Tongue (tissue), 2 donors: ENCODE data around the gene DTNA. TPM values are rescaled to one million over a fixed set of nuclear protein-coding genes. Genes with fewer than 3 reads are reported as not detected.

ENCODE experiments used
- DNase-seq: peaks from one replicate; pipeline ENCODE4 v3.0.0-alpha.2; 2015
- total RNA-seq: library from RNA; depleted of rRNA; stranded (reverse); fragments of >200 nt; gene quantifications from one replicate; pipeline ENCODE4 v1.2.3, GENCODE V29; 2014

The DTNA gene
- total RNA-seq, 1 donor from 2014 or later, result 105 TPM

DNA sequence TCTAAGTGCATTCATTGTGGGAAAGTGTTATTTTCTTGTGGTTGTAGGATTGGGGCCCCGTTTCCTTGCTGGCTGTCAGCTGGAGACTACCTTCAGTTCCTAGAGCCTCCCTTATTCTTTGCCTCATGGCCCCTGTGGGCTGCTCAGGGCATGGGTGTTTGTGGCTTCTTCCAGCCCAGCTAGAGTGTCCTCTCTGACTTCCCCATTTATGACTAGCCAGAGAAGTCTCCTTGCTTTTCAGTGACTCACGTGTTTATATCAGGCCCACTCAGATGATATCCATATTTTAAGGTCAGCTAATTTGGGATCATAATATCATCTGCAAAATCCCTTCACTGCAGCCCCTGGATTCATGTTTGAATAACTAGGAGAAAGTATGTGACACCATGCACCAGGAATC, 62.8 kb downstream of the DTNA start:
- peak; percentile 15 for DNase-seq

DNA sequence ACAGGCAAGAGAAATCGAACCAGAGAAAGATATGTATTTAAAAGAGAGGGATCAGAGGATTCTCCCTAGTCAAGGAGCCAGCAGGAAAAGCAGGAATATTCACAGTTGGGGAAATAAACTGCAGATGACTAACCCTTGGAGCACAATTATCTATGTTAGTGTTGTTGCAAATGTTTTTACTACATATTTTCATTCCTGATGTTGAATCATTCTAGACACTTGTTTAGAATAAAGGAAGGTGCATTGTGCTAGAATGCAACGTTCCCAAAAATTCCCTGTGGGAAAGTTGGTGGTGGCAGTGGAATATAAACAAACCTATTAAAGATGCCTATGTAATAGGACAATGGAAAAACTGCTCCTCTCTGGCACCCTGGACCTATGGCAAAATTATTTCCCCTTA, 63.3 kb downstream of the DTNA start:
- DNase-seq, result no peak

DNA sequence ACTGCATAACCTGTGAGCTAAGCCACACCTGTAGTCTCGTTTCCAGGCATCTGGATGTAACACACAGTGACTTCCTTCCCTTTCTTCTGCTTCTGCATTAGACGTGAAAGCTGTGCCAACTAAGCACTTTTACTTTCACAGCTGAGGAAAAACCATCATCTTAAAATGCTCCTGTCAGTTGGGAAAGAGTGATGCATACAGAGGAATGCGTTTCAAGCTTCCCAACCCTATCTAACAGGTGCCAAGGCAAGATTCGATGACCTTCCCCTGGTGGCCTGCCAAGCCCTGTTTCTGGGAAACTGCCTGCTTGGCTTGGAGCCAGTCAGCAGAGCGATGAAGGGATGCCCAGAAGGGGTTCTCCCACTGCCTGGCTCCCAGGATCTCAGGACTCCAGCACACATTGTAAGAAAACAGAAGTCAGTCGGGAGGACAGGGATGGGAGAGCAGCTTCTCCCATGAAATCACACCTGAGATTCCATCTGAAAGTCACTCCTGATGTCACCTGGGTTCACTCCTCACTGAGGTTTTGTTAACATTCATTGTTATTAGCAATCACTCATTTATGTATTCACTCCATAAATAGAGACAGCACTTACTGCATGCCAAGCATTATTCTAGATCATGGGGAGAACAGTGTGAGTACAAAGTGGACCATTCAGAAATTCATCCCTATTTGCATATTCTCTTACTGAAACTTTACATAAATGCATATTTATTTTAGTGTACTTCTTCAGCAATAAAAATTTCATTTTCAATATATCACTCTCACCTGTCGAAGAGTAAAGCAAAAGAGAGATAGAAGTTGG, 64.1 kb downstream of the DTNA start:
- DNase-seq, result peak; percentile 83

DNA sequence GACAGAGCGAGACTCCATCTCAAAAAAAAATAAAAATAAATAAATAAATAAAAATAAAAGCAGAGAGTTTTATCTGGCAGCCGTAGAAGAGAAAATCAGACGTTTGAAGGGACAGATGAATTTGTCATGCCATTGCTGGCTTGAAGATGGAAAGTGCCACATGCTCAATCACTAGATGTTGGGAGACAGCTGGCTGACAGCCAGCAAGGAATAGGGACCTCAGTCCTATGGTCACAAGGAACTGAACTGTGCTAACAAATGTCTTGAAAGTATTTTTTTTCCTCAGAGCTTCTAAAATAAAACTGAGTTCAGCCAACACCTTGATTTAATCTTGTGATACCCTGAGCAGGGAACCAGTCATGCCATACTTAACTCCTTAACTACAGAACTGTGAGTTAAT, 65.4 kb downstream of the DTNA start:
- peak; percentile 35 for DNase-seq

DNA sequence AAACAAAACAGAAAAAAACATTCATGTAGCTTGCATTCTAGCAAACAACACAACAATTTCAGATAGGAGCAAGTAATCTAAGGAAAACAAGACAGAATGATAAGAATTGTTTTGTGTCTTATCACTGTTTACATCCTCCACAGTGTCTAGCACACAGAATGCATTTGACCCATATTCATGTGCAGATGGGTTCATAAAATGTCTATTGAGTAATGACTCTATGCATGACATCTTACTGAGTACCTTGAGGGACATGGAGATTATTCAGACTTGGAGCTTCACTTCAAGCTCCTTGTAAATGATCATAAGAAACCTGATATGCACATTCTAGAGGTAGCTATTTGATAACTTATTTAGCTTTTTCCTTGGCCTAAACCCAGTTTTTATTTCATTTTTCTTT, 69.0 kb downstream of the DTNA start:
- DNase-seq, result no peak

DNA sequence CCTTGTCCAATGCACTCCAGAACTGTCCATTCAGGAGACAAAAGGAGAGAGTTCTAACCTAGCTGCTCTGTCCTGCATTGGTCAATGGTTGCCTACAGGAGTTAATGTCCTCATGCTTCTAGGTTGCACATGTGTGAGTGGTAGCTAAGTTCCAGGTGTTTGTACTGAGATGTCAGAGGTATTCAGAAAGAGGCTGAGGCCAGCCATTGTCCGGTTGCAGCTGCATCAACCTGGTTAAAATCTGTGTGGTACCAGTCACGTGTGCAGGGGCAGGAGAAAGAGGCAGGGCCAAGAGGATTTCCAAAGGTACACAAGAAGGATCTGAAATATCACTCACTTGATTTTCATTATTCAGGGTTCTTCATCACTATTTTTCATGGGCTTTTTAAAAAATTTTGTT, 70.8 kb downstream of the DTNA start:
- no peak for DNase-seq

DNA sequence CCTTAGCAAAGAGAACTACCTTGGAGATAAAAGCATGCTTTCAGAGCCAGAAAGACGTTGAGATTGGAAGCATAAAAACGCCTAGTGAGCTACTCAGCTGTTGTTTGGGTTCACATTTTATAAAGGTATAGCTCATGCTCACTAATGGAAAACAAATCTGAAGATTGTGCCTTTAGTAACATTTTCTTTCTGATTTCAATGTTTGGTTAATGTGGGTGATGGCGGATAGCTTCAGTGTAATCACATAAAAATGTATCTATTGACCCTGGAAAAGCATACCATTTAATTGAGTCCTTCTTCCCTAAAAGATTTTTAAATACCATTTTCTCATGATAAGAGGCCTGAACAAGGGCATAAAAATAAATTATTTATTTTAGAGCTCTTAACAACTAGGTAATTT, 73.4 kb downstream of the DTNA start:
- DNase-seq, result no peak

DNA sequence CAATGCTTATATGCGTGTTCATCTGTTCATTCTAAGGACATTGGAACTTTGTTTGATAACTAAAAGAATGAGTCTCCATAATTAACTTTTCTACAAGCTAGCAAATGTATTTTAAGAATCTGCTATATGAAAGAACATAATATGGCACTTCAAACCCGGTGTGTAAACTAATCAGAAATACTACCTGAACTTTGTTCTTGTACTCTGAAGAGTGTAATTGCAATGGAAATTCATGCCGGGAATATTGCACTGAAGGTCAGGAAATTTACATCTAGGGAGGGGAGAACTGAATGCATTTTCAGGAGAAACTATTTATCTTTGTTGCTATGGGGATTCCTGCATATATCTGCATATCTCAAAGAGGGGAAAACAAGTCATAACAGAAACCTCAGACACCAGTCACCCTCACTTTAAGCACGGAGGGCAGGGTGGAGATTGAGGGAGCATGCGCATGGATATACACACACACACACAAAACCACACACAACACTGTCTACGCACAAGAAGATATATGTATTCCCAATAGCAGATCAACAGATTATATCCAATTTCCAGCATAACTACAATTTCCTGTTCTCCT, 76.2 kb downstream of the DTNA start:
- DNase-seq, result no peak

DNA sequence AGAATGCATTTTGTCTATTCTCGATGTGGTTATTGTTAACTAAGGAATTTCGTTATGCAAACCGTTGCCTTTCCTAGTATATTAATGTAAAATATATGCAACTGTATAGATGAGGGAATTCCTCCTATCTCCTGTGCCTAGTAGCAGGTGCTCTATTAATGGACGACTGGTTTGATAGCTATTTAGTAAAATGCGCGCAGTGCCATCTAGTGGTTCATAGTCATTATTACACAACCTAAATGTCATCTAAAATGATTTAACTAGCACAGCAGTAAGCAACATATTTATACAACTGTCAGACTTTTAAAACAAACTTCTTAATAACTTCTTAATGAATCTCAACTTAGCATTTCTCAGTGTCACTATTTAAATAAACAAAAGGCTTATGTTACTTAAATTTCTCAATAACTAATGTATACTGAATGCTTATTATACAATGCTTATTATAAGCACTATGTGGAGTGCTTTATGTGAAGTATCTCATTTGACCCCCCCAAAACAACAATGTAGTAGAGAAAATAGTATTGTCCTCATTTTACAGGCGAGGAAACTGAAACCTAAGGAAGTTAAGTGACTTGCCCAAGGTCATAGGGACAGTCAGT, 77.9 kb downstream of the DTNA start:
- DNase-seq, result peak; percentile 85

DNA sequence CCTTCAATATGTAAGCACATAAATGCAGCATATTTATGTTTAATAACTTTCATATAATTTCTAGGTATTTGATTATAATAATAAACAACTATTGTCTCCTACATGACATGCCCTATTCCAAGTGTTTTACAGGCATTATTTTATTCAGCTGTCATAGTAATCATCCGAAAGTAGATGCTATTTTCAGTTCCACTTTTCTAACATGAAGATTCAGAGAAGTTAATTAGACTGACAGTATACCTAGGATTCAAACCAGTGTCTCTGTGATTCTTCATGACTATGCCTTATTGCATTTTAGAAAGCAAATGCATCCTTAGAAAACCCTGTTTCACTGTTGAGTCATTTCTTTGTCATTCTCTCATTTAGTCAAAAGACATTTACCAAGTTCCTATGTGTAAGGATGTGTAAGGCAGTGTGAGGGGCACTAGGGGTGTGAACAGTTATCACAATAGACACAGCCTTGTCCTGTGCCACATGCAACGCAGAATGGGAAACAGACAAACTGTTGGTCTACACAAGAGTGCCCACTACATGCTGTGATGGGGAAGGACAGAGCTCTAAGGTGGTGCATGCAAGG, 79.8 kb downstream of the DTNA start:
- no peak for DNase-seq

DNA sequence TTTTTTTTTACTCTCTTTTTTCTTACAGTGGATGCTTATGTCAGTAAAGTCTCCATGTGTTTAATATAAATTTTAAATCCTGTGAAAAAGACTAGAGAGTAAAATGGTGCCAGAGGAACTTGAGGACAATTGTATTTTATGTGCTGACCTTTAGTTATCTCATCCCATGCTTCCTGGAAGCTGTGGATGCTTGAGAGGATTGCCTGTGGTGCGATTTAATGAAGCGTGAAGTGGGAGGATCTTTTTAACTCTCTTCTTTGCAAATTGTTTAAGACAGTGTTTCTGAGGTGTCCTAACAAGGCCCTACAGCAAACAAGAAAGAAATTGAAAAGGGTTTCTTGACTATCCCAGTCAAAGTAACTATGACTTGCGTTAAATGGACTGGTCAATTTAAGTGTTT, 84.2 kb downstream of the DTNA start:
- no peak for DNase-seq

DNA sequence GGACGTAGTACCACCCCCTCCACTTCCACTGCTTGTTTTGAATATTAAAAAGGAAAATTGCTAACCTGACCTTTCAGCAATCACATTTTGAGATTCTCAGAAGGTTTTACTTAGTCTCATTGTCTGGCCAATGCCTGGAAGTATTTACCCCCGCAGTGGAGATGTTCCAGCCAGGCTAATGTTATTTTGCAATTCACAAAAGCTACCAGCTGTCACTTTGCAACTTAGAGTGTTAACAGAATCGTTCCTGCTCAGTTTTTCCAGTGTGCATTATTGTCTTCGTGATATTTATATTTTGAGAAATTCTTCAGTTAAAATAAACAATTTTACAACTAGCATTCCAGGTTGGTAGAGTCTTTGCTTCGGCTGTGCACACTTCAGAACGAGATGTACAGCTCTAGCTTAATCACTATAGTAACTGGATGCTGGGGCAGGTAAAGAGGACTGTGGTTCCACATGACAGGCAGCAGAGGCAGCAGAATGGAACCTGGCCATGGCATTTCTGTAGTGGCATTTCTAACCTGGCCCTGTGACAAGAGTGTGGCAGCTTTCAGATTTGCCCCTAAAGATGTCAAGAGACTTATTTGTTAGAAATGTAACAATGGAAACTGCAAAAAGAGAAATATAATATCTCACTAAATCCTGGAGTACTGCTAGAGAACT, 85.1 kb downstream of the DTNA start:
- peak; percentile 52 for DNase-seq

DNA sequence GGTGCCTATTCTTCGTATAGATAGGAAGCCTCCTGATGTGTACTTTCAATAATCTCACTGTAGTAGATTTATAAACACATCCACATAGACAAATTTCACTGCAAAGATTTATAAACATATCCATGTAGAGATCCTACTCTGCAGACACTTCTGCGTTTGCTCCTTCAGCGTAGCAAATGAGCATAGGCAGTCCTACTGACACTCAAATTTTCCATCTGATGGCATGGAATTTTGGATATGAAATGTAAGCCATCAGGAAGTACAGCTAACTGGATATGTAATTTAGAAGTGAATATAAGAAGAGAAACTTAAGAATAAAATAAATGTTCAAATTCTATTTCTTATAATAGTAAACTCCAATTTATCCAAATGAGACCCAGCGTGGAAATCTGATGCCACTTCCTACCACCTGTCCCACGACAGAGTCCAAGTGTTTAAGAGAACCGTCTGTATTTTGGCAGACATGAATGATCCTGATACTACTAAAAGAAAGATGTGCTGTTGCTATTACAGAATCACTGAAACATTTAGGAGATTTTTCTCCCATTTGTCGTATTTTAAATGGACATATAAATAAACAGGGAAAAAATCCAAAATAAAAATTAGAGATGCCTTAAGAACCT, 86.0 kb downstream of the DTNA start:
- peak; percentile 70 for DNase-seq

DNA sequence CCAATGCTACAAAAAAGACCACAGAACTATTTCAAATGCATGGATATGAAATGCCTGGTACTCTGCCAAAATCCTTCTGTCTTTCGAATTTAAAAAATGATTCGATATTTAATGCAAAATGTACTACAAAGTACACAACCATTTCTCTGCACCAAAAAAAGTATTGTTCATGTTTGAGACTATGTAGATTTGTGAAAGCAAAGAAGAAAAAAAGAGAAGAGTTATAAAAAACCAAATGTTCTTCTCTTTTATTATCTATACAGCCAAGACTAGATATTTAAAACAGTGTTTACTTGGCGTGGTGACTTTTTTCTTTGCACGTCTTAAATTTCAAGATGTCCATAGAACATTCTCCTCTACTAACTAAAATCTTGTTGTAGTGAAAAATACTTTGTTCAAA, 89.2 kb downstream of the DTNA start:
- DNase-seq, result no peak

DNA sequence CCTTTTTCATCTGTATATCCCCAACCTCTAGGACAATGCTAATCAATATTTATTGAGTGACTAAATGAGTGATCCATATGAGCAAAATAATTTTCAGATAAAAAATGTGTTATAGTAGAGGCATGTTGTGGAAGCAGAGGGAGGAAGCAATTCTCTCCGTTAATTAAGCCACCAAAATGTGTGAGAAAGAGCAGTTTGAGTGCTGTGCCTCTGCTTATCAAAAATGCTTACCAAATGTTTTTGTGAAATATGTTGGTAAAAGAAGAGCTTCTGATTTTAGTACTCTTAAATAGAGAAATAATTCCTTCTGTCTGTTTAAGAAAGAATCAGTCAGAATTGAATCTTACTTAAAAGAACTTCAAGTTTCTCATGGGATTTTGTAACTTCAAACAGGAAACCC, 90.3 kb downstream of the DTNA start:
- DNase-seq, result no peak

DNA sequence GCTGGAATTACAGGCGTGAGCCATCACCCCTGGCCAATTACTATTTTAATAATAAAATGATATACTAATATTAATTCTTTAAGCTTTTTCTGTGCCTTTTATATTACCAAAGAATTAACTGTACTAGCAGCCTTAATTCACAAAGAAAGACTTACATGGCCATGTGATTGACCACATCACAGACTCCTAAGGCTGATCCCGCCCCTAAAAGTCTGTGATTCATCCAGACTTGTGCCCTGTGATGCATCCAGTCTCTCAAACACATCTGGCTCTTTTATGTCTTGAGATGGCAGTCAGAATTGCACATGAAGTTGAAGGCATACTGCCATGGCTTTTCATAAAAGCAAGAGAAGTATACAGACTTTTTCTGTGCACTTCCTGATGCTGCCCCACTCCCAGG, 91.7 kb downstream of the DTNA start:
- no peak for DNase-seq

DNA sequence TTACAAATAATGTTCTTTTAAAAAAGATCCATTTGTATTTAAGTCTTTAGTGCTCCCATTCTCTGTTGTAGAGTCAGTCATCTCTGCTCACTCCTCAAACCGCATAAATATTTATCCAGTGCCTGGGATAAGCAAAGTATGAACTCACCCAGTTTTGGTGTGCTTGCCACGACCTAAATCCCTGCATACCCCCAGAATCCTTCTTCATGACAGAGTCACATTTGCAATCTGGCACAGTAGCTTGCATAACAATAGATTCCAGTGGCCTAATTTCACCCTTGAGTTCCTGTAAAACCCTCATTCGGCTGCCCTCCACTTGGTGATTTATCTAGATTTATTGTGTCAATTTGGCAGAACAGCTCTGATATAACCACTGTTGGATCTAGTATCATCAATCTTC, 92.9 kb downstream of the DTNA start:
- DNase-seq, result no peak

DNA sequence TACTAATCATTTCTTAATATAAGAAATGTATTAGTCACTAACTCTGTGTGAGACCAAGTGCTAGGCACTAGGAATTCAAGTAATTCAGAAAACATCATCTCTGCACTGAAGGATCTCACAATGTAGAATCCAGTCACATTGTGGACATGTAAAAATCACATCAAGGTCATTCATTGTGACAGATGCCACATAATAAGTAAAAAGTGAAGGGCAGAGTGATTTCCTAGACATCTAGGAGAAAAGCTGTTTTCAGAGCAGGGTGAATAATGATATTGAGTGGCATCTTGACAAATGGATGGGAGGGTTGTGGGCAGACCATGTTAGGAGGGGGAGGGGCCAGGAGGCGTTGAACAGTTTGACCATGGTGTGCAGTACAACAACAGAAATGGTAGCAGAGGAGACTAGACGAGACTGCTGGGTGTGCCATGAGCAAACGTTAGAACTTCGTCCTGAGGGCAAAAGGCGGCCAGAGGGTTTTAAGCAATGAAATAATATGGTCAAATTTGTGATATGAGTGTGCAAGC, 93.8 kb downstream of the DTNA start:
- no peak for DNase-seq

DNA sequence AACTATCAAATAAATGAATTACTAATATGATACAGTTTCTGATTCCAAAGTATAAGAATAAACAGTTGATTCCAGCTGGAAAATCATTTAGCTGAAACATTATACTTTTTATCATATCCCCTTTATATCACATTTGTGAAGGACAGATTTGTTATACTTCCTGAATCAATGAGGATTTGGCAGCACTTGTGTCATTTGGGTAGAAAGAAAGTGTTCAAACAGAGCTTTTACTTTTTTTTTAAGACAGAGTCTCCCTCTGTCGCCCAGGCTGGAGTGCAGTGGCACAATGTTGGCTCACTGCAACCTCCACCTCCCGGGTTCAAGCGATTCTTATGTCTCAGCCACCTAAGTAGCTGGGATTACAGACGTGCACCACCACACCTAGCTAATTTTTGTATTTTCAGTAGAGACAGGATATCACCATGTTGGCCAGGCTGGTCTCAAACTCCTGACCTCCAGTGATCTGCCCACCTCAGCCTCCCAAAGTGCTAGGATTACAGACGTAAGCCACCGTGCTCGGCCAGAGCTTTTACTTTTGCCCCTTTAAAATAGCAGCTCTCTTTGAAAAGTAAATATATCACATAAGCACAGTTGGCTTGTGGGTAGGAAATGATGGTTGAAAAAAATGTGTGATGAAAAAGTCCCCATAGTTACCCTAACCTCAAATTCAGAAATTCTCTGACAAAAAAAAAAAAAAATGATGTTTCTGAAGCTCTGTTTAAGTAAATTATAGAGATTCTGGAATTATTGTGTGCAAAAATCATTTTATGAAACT, 95.2 kb downstream of the DTNA start:
- no peak for DNase-seq

DNA sequence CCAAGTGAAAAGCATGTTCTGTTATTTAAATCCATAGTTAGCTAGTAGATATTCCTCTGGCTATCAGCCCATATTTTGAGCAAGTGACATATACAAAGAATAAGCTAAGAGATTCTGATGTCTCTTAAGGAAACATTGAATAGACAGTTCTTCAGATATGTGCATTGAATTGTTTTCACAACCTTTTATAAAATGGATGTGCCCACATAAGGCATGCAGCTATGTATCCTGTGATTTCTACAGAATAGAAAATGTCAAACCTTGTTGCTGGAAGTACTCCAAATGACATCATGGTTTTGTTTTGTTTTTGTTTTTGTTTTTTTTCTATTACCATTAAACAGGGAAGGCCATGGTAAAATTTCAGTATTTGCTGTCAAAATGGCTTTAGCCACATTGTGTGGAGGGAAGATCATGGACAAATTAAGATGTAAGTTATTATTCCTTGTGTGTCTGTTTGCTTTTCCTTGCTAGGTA, 95.8 kb downstream of the DTNA start:
- DNase-seq, result no peak

DNA sequence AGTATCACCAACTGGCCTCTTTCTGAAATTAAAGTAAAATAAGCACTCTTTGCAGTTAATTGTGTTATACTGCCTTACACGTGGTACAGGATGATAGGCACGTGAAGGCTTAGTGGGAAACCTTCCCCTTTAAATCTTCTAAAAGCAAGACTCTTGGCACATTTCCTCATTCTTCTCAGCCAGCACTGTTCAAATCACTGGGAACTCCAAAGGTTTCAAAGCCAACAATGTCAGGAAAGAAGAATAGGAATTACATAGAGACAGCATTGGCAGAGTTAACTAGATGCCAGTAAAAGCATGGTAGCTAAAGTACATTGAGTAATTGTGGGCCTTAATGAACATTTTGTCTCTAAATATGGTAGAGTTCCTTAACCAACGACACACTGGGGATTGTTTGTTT, 96.4 kb downstream of the DTNA start:
- peak; percentile 13 for DNase-seq
